Activated T-cell treated with anti-CD3 and anti-CD28 coated beads, Interleukin-2, amount 50 U/mL, for 24 hours (primary cell): Measurements from ENCODE around the gene CDK17.
"Not testable (repeated sequence)": the region's sequence is repeated elsewhere in the genome, so short reads cannot be mapped to it uniquely, and the experiment has no call there.

Source experiments
- DNase-seq: peaks from one replicate; pipeline ENCODE4 v3.0.0-alpha.2; 2020
- H3K27ac Mint-ChIP-seq: 2 replicates; pipeline ENCODE4 v1.8.0; 2020; ENCODE audit warnings: mild to moderate bottlenecking, mixed read lengths
- H3K27me3 Mint-ChIP-seq: 2 replicates; pipeline ENCODE4 v1.8.0; 2020; ENCODE audit warnings: mixed read lengths
- H3K36me3 Mint-ChIP-seq: 2 replicates; pipeline ENCODE4 v1.8.0; 2020; ENCODE audit warnings: low read depth, mixed read lengths
- H3K4me1 Mint-ChIP-seq: 2 replicates; pipeline ENCODE4 v1.8.0; 2020; ENCODE audit warnings: low read depth, mixed read lengths
- H3K4me3 Mint-ChIP-seq: 2 replicates; pipeline ENCODE4 v1.8.0; 2020; ENCODE audit warnings: mild to moderate bottlenecking, moderate library complexity, mixed read lengths
- H3K9me3 Mint-ChIP-seq: 2 replicates; pipeline ENCODE4 v1.8.0; 2020; ENCODE audit warnings: mixed read lengths

Gene CDK17

DNA sequence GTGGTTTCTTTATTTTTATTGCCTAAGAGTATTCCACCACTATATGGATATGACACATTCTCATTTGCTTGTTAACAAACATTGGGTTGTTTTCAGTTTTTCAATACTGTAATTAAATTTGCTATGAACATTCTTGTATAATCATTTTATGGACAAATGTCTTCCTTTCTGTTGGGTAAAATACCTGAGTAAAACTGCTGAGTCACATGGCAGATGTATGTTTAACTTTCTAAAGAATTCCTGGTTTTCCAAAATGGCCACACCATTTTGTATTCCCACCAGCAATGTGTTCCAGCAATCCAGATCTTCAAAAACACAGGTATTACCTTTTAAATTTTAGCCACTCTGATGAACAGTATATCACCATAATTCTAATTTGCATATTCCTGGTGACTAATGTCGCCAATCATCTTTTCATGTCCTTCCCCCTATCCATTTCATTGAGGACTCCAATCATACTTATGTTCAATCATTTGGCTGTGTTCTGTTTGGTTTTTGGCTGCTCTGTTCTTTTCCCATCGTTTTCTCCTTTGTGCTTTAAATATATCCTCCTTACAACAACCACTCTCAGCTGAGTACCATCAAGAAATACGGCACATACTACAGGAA is 36.0 kb downstream of the CDK17 start:
- DNase-seq = no peak
- Mint-ChIP-seq H3K4me1 (peaks cover 82% of the 10 kb centered on the region), H3K27me3 (no peaks in the 10 kb centered on the region), H3K9me3 (no peaks in the 10 kb centered on the region), H3K4me3 (no peak overlapping the region), H3K36me3 (no peaks in the 10 kb centered on the region), H3K27ac (peak overlapping the region; percentile 66)

GRCh38 chr12:96361074-96361473 is 39.2 kb downstream of the CDK17 start:
- DNase-seq = no peak
- Mint-ChIP-seq H3K9me3 (no peaks in the 10 kb centered on the region), H3K27me3 (no peaks in the 10 kb centered on the region), H3K4me1 (peaks cover 76% of the 10 kb centered on the region), H3K4me3 (no peak overlapping the region), H3K36me3 (peaks cover 3% of the 10 kb centered on the region), H3K27ac (no peak overlapping the region)

DNA sequence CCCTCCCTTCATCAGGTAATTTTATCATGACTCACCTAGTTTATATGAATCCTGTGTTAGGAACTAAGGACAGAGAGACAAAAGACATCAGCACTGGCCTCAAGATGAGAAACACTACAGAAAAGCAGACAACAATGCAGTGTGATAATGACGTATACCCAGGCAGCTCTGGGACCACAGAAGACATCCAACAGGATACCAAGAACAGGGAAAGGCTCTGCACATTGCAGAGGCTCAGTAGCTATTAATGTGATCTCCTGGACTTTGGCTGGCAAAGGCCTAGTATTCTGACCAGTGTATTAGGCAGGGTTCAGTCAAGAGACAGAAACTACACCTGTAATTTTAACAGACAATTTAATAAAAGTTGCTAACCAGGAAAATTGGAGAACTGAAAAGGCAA is 39.7 kb downstream of the CDK17 start:
- Mint-ChIP-seq H3K27me3 (no peaks in the 10 kb centered on the region), H3K4me1 (peaks cover 75% of the 10 kb centered on the region), H3K4me3 (no peak overlapping the region), H3K9me3 (no peaks in the 10 kb centered on the region), H3K36me3 (peaks cover 3% of the 10 kb centered on the region), H3K27ac (no peak overlapping the region)
- no peak for DNase-seq

DNA sequence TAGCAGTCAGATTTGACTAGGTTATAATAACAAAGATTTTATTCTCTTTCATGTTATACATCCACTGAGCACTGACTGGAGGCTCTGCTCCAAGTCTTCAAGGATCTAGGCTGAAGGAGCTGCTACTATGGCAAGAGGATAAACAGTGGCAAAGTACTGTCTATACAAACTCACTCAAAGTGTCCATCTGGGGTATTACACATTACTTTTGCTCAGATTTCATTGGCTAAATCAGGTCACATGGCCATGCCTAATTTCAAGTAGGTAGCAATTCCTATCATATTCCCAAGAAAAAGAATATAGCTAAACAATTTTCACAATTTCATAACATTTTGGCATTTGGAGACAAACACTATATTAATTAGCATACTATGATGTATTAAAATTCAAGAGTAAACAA is 40.9 kb downstream of the CDK17 start:
- DNase-seq = no peak
- peaks cover 3% of the 10 kb centered on the region for H3K36me3 Mint-ChIP-seq
- H3K4me1 Mint-ChIP-seq = peaks cover 75% of the 10 kb centered on the region
- H3K27me3 Mint-ChIP-seq = no peaks in the 10 kb centered on the region
- H3K27ac Mint-ChIP-seq = no peak overlapping the region
- no peaks in the 10 kb centered on the region for H3K9me3 Mint-ChIP-seq
- H3K4me3 Mint-ChIP-seq = no peak overlapping the region

DNA sequence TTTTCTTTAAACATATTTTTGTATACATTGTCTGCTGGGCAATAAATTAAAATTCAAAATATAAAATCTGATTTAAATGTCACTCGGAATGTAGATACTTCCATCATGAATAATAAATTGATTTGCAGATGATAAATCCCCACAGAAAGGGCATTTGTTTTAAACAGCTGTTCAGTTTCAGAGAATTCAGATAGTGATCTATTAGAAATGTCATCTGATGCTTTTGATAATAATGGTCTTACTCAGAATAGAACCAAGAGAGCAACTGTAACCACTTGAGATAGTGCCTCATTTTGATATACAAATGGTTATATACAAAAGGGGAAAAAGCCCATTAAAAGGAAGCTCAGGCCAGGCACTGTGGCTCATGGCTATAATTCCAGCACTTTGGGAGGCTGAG is 43.4 kb downstream of the CDK17 start:
- no peak overlapping the region for H3K27ac Mint-ChIP-seq
- H3K4me1 Mint-ChIP-seq = peaks cover 81% of the 10 kb centered on the region
- no peaks in the 10 kb centered on the region for H3K27me3 Mint-ChIP-seq
- peaks cover 3% of the 10 kb centered on the region for H3K36me3 Mint-ChIP-seq
- no peak for DNase-seq
- no peak overlapping the region for H3K4me3 Mint-ChIP-seq
- no peaks in the 10 kb centered on the region for H3K9me3 Mint-ChIP-seq

DNA sequence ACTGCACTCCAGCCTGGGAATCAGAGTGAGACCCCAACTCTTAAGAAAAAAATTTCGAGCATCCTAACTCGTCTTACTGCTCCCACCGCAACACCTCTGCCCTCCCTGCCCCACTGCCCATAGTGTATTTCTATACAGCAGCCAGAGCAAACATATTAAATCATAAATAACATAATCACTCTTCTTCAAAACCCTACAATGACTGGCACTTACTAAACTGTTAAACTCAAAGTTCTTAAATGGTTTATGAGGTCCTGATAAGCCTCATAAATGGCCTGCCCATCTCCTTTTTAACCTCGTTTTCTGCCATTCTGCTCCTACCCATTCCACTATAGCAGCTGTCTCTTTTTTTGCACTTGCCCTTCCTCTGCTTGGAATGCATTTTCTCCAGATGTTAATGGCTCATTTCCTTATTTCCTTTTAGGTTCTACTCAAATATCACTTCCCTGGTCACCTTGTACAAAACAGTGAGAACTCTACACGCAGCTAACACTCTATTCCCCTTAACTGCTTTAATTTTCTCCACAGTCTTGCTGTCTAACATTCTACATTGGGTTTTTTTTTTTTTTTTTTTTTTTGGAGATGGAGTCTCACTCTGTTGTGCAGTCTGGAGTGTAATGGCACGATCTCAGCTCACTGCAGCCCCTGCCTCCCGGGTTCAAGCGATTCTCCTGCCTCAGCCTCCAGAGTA is 45.2 kb downstream of the CDK17 start:
- peaks cover 81% of the 10 kb centered on the region for H3K4me1 Mint-ChIP-seq
- H3K4me3 Mint-ChIP-seq = no peak overlapping the region
- H3K27ac Mint-ChIP-seq = peak overlapping the region; percentile 5

GRCh38 chr12:96354326-96354725 is 45.9 kb downstream of the CDK17 start:
- Mint-ChIP-seq H3K36me3 (peaks cover 3% of the 10 kb centered on the region), H3K4me1 (peaks cover 79% of the 10 kb centered on the region), H3K9me3 (no peaks in the 10 kb centered on the region), H3K27ac (no peak overlapping the region), H3K4me3 (no peak overlapping the region), H3K27me3 (no peaks in the 10 kb centered on the region)
- no peak for DNase-seq

More for the DNA sequence above, 45.2 kb downstream of the CDK17 start:
- Mint-ChIP-seq H3K27me3 (no peaks in the 10 kb centered on the region), H3K36me3 (peaks cover 3% of the 10 kb centered on the region), H3K9me3 (no peaks in the 10 kb centered on the region)
- DNase-seq = no peak

- Mint-ChIP-seq H3K27ac (peak overlapping the region; percentile 10), H3K36me3 (peaks cover 2% of the 10 kb centered on the region), H3K9me3 (no peaks in the 10 kb centered on the region), H3K27me3 (no peaks in the 10 kb centered on the region), H3K4me1 (peaks cover 81% of the 10 kb centered on the region), H3K4me3 (no peak overlapping the region)
- DNase-seq = no peak
Measured at GRCh38 chr12:96352161-96352835, 47.9 kb downstream of the CDK17 start.

DNA sequence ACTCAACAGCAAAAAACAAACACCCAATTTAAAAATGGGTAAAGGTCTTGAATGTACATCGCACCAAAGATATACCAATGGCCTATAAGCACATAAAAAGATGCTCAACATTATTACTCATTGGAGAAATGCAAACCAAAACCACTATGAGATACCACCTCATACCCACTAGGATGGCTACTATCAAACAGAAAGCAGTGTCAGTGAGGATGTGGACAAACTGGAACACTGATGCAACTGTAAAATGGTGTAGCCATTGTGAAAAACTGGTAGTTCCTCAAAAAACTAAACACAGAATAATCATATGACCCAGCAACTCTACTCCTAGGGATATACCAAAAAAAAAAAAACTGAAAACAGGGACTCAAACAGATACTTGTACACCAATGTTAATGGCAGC is 49.3 kb downstream of the CDK17 start:
- H3K36me3 Mint-ChIP-seq = peaks cover 5% of the 10 kb centered on the region

GRCh38 chr12:96347130-96347699 is 53.0 kb downstream of the CDK17 start:
- H3K27ac Mint-ChIP-seq = peak overlapping the region; percentile 81
- H3K4me3 Mint-ChIP-seq = peak overlapping the region; percentile 33

More for the DNA sequence above, 49.3 kb downstream of the CDK17 start:
- H3K9me3 Mint-ChIP-seq = no peaks in the 10 kb centered on the region
- no peak overlapping the region for H3K4me3 Mint-ChIP-seq
- no peak for DNase-seq
- no peaks in the 10 kb centered on the region for H3K27me3 Mint-ChIP-seq
- H3K27ac Mint-ChIP-seq = peak overlapping the region; percentile 84
- H3K4me1 Mint-ChIP-seq = peaks cover 81% of the 10 kb centered on the region

GRCh38 chr12:96346716-96347115 is 53.5 kb downstream of the CDK17 start:
- Mint-ChIP-seq H3K4me3 (peak overlapping the region; percentile 33), H3K27ac (peak overlapping the region; percentile 81), H3K4me1 (peaks cover 62% of the 10 kb centered on the region), H3K36me3 (peaks cover 40% of the 10 kb centered on the region), H3K9me3 (peaks cover 25% of the 10 kb centered on the region)
- not testable (repeated sequence) for DNase-seq, H3K27me3 Mint-ChIP-seq

More at GRCh38 chr12:96347130-96347699, 53.0 kb downstream of the CDK17 start:
- DNase-seq = no peak
- peaks cover 25% of the 10 kb centered on the region for H3K9me3 Mint-ChIP-seq
- no peaks in the 10 kb centered on the region for H3K27me3 Mint-ChIP-seq
- H3K4me1 Mint-ChIP-seq = peaks cover 65% of the 10 kb centered on the region
- H3K36me3 Mint-ChIP-seq = peaks cover 40% of the 10 kb centered on the region

GRCh38 chr12:96344124-96344695 is 56.0 kb downstream of the CDK17 start:
- H3K4me3 Mint-ChIP-seq = no peak overlapping the region
- H3K36me3 Mint-ChIP-seq = peaks cover 43% of the 10 kb centered on the region
- DNase-seq = no peak
- no peak overlapping the region for H3K27ac Mint-ChIP-seq
- peaks cover 25% of the 10 kb centered on the region for H3K9me3 Mint-ChIP-seq
- no peaks in the 10 kb centered on the region for H3K27me3 Mint-ChIP-seq
- H3K4me1 Mint-ChIP-seq = peaks cover 54% of the 10 kb centered on the region

- H3K4me3 Mint-ChIP-seq = no peak overlapping the region
- H3K27ac Mint-ChIP-seq = peak overlapping the region; percentile 66
- H3K27me3 Mint-ChIP-seq = no peaks in the 10 kb centered on the region
- peaks cover 25% of the 10 kb centered on the region for H3K9me3 Mint-ChIP-seq
- peaks cover 48% of the 10 kb centered on the region for H3K36me3 Mint-ChIP-seq
- no peak for DNase-seq
- peaks cover 53% of the 10 kb centered on the region for H3K4me1 Mint-ChIP-seq
Measured at GRCh38 chr12:96343347-96343954, 56.8 kb downstream of the CDK17 start.

GRCh38 chr12:96339666-96340065 is 60.6 kb downstream of the CDK17 start:
- DNase-seq, H3K4me3 Mint-ChIP-seq, H3K27me3 Mint-ChIP-seq, H3K27ac Mint-ChIP-seq: not testable (repeated sequence)
- peaks cover 62% of the 10 kb centered on the region for H3K4me1 Mint-ChIP-seq
- peaks cover 27% of the 10 kb centered on the region for H3K9me3 Mint-ChIP-seq
- H3K36me3 Mint-ChIP-seq = peaks cover 52% of the 10 kb centered on the region
